Activated CD4-positive, CD25-positive, alpha-beta regulatory T cell treated with anti-CD3 and anti-CD28 coated beads, Interleukin-2, amount 50 U/mL, for 24 hours (primary cell): ENCODE measurements around the gene ESRRB.

Experiments used
- ATAC-seq, 2 donors: fragments of 150-1000 bp; cut with Tn5 transposase; one replicate each; pipeline ENCODE4 v1.10.0; 2021; ENCODE audit warnings: mild to moderate bottlenecking in 1 of 2, moderate library complexity in 1 of 2

Gene ESRRB

DNA sequence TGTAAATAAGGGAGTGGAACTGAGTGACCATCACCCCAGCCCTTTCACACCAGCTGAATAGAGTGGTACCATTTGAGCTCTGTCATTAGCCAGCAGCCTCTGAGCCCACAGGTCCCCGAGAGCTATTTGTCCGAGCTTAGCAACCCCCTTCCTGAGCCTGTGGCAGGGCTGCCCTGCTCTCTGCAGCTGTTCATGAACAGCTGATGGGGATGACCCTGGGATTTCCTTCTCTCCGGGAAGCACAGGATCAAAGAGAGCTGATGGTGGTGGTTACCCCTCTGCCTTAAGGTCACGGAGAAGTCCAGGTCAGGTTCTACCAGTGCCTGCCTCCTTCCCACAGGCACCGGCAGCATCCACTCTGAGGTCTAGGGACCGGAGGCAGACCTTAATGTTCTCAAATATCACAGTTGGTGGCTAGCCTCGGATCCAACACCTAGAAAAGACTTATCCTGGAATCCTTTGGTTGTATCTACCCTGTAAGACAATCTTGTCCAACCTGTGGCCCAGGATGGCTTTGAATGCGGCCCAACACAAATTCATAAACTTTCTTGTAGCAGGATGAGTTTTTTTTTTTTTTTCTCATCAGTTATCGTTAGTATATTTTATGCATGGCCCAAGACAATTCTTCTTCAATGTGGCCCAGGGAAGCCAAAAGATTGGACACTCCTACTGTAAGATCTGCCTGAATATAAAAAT, 81.1 kb downstream of the ESRRB start:
- ATAC-seq: no peak

DNA sequence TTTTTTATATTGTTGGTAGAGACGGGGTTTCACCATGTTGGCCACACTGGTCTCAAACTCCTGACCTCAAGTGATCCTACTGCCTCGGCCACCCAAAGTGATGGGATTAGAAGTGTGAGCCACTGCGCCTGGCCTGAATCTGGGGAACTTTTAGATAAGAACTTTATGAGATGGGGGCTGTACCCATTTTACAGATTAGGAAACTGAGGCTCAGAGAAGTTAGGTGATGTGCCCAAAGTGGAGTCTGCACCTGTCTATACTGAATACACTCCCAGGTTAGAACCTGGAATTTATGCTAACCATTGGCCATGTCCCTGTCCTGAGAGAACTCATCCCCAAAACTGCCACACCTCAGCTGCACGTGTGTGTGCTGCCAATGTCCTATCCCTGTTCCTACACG, 81.9 kb downstream of the ESRRB start:
- ATAC-seq: no peak

DNA sequence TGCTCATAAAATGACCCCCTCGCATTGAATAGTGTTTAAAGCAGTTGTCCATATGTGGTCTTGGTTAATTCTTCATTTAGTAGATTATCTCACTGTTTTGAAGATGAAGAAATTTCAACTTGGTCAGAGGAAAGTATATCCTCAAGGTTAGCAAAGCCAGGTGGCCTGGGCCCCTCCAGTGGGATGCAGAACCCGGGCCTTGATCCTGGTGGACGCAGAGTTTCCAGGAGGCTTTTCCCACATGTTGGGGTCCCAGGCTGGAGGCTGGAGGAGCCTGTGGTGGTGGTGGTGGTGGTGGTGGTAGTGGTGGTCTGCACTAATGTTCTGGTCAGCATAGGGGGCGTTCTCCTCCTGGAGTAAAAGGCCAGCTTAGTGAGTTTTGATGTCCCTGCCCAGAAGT, 85.9 kb downstream of the ESRRB start:
- no peak for ATAC-seq

DNA sequence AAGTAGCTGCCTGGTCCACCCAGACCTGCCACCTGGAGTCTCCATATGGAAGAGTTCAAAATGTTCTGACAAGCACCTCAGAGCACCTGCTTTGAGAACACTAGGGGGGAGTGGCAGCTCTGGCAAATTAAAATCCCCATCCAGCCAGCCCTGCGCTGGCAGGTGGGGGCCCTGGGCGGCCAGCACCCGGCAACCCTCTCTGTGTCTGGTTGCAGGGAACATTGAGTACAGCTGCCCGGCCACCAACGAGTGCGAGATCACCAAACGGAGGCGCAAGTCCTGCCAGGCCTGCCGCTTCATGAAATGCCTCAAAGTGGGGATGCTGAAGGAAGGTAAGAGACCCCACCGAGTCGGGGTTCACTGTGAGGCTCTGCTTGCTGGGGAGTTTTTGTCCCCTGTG, 86.4 kb downstream of the ESRRB start:
- ATAC-seq: no peak

DNA sequence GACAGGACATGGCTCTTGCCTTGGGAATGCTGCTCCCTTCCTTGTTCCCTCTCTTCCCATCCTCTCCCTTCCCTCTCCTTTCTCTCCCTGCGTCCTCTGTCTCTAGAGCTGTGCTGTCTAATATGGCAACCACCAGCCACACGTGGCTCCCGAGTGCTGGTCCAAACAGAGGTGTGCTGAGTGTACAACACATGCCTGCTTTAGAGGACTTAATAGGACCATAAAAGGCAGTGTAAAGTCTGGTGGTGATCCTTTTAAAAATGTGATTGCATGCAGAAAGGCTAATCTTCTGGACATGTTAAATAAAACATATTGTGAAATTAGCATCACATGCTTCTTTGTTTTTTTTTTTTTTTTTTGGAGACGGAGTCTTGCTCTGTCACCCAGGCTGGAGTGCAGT, 87.2 kb downstream of the ESRRB start:
- no peak for ATAC-seq

DNA sequence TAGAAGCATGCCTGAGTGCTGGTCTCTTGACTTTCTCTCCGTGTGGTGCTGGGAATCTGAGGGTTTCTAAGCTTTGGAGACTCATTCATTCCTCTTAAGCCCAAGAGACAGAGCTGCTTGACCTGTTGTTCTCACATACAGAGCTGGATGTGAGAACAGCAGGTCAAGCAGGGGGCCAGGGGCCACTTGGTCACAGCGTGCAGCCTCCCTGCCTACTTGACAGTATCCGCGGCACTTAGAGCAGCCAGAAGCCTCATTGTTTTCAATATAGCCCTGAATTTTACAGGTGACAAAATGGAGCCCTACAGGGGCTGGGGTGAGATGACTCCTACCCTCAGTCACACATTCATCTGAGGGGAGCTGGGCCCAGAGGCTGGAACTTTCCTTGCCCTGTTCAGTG, 88.9 kb downstream of the ESRRB start:
- ATAC-seq: no peak

DNA sequence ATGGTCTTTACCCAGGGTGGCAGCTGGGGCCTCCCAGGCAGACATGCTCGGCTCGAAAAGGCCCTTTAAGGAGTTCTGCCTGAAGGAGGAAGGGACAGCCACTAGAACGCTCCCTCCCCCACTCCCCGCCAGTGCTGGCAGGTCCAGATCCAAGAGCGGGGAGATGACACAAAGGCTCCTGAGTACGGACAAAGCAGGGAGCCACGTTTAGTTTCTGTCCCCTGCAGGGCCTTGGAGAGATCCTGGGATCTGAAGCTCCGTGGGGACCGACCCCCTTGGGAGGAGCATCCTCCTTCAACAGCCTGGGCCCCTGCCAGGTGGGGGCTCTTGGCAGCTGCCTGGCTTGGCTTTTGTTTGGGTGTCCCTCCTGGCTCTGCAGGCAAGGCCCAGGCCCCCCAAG, 89.7 kb downstream of the ESRRB start:
- ATAC-seq: no peak

DNA sequence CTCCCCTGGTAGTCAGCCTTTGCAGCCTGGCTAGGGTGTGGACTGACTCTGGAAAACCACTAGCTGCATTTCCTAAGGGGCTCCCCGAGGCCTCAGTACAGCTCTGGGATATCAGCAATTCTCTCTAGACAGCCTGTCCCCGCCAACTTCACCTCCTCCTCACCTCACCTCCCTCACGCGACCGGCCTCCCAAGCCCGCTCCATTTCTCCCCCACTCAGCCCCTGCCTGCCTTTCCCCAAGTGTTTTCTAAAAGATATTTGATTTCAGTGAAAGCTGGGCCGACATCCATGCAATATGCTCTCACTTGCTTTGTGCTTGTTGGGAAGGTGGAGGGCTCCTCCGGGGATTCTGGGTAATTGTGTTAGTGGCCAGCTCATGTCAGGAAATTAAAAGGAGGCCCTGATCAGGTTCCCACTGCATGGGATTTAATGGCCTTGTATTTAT, 91.8 kb downstream of the ESRRB start:
- ATAC-seq: no peak

DNA sequence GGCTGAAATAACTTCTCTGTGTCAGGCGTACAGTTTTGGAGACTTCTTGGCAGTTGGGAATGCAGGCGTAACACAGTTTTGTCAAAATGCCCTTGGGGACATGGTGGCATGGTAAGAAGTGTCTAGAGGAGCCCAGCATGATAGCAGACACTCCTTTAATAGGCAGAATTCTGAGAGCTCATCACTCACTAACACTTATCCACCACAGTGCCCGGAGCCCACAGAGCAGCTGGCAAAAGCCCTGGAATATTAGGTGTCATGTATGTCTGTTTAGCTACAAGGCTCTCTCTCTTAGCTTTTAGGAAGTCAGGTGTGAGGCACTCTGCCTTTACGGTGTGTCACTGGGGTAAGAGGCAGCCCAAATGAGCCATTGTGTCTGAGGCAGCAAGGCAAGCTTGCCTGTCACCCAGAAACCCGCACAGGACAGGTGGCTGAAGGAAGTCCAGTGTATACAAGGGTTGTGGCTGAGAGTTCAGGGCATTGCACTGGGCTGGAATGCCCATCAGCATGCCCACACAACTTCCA, 96.3 kb downstream of the ESRRB start:
- no peak for ATAC-seq

DNA sequence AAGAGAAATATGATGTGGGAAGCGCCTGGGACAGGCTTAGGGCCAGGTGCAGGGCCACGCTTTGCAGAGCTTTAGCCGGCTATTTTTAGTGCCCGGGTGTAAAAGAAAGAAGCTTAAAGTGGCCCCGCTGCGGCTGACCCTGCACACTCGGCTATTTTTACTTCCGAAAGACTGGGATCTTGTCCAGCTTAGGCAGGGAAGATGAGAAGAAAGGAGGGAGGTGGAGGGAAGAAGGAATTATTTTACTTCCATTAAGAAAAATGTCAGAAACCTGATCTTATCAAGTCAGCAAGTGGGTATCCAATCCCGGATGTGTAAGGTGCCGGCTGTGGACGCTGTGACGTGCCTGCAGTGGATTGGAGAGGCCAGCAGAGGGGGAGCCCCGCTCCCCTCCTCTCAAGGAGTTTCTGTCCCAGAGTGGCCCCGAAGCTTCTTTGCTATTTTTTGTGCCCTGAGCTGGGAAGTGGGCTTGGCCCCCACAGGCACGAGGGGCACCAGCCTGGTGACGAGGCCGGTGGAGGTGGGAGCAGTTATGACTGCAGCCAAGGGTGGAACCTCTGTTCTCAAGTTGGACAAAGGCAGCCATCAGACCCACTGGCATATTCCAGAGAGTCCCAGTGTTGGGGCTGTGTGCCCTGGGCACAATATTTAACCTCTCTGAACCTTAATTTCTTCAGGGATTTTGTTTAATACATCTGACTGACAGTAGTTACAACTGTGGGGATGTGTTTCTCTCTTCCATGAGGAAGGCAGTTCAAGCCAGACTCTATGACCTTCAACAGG, 97.7 kb downstream of the ESRRB start:
- ATAC-seq: no peak

DNA sequence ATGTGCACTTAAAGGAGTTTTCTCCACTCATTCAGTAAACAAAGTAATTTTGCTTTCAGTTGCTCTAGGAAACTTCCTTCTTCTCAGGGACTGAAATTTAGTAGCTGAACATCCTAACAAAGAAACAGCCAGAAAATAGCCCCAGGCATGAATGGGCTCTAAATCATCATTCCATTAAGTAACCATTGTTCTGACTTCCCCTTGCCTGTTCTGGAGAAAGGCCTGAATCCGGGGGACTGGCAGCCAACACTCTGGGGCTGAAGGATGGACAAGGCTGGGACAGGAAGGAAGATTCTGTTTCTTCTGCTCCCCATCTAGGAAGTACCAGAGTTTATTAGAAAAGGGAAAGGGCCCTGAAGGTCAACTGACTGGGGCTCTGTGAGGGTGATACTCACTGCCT, 104.5 kb downstream of the ESRRB start:
- no peak for ATAC-seq

DNA sequence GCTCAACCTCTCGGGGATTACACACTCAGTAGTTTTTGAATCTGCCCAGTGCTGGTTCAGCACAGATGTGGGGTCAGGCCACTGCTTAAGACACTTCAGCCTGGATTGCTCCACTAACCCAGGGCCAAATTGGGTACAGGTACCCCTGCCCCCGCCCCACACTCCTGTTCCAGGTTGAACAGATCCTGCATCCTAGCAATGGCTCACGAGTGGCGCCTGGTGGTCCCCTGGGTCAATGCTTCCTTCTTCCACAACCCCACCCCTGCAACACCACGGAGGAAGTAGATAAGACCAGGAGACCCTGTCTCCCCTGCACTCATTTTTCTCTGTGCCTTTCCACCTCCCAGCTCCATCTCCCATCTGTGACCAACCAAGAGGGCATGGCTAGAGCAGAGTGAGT, 108.4 kb downstream of the ESRRB start:
- no peak for ATAC-seq

DNA sequence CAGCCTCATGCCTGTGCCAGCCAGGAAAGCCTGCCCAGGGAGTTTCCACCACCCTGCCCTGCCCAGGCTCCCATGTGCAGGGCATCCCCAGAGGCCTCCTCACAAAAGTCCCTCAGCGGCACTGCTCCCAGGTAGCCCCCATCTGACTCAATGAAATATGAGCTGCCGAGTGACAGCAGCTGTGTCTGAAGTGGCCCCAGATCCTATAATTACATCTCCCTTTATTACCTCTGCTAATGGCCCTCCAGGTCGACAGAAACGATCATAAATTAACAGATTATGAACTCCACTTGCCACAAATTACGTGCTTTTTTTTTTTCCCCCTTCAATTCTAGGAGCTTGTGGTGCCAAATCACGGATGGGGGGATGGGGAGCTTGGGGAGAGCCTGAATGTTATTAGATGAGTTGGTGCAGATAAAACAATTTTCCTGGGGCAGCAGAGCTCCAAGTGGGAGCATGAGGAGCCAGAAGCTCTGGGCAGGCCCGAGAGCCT, 110.4 kb downstream of the ESRRB start:
- ATAC-seq: no peak

DNA sequence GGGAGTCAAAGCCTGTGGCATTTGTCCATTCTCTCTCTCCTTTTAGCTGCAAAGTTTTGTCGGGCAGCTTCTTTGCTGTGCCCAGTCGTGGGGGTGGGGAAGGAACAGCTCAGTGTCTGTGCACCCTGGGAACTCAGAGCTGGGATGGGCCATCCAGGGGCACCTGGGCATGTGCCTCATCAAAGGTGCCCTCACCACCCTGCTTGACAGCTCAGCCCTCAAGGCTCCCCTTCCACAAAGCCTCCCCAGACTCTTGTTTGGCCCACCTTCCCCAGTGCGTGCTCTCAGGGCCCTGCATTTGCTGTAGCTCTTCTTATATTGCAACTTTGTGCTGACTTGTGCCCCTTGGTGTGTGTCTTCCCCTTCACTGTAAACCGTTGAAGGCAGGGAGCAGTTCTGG, 112.6 kb downstream of the ESRRB start:
- no peak for ATAC-seq

DNA sequence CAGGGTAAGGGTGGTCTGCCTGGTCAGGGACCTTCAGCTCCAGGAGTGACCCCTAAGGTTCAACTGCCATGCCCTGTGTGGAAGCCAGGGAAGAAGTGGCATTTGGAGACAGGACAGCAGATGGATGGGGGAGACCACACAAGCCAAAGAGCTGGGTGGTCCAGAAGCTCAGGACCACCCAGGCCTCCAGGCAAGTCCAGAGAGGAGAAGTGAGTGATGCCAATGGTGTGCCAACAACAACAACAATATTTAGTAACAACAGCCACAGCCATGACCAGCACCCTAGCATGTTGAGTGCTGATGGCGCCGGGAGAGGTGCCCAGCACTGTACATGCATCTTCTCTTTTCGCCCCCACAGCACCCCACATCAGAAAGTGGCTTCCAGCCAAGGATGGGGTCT, 113.7 kb downstream of the ESRRB start:
- ATAC-seq: no peak

DNA sequence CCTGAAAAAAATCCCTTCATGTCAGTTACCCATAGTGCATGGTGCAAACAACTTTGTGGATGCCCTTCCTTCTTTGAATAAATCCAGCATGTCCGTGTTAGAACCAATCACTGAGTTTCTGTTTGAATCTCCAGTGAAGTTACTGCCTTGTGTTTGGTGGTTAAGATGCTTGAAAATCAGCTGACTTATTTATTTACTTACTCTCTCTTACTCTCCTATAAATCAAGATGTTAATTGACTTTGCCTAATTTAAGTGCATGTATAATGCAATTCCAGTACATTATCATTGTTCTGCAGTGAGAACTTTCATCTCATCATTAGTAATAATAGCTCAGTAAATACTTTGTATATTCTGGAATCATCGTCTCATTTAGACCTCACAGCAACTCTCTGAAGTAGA, 114.2 kb downstream of the ESRRB start:
- ATAC-seq: no peak

DNA sequence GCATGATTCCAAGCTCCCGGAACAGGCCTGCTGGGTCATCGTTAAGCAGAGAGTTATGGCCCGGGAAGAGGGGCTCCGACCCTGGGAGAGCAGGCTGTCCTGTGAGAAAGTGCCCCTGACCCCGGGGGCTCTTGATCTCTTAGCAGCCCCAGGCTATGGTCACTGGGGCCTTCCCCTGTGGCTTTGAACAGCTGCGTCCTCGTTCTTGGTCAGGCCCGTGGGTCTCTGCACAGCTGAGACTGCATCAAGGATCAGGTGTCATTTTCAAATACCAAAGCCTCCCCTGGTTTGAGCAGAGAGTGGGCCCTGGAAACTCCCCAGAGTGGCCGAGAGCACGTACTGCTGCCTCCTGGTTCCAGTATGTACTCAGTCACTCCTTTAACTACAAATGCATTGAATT, 114.8 kb downstream of the ESRRB start:
- no peak for ATAC-seq

DNA sequence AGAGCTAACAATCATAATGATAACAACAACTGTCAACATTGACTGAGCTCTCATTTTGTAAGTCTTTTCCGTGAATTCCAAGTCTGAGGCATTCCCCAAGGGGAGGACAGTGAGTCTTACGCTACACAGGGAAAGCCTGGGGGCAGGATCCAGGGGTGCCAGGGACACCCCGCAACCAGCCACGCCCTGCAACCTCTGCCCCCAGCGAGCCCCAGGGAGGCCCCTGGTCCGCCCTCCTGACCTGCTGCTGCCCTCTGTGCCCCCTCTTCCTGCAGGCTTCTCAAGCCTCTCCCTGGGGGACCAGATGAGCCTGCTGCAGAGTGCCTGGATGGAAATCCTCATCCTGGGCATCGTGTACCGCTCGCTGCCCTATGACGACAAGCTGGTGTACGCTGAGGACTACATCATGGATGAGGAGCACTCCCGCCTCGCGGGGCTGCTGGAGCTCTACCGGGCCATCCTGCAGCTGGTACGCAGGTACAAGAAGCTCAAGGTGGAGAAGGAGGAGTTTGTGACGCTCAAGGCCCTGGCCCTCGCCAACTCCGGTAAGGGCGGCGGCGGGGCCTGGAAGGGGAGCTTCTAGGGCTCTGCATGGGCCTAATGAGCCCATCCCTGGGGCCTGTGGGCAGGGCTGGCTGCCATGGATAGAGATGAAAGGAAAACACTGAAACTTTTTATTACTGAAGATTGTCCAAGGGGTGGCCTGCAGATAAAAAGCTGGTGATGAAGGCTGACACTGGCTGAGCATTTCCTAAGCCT, 115.4 kb downstream of the ESRRB start:
- ATAC-seq: no peak

DNA sequence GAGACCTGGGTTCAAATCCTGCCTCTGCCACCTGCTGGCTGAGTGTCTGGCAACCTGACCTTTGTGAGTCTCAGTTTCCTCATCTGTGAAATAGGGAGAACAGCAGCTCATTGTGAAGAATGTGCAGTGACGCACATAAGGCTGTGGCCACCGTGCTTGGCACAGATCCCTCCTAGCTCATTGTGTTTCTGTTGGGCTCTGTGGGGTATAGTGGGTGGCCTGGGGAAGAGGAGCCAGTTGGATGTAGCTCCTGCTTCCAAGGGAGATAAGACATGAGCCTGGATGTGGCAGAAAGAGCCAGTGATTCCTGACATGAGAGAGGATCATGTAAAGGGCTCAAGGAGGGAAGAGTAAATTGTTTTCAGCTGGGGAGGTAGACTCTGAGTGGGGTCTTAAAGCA, 120.0 kb downstream of the ESRRB start:
- ATAC-seq: no peak

DNA sequence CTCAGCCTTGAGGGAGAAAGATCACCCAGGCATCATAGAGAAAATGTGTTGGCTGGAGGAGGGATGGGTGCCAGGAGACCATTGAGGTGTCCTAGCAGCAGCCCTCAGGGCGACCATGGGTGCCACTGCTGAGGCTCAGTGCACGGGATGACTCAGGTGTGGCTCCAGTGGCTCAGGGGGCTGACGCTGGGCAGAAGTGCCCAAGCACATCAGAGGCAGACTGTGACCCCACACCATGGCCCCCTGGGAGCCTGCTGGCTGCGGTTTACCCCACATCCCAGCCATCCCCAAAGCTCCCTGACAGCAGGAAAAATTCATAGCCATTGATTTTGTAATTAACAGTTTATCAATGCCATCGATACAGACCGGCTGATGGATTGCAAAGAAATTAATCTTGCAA, 120.7 kb downstream of the ESRRB start:
- no peak for ATAC-seq

DNA sequence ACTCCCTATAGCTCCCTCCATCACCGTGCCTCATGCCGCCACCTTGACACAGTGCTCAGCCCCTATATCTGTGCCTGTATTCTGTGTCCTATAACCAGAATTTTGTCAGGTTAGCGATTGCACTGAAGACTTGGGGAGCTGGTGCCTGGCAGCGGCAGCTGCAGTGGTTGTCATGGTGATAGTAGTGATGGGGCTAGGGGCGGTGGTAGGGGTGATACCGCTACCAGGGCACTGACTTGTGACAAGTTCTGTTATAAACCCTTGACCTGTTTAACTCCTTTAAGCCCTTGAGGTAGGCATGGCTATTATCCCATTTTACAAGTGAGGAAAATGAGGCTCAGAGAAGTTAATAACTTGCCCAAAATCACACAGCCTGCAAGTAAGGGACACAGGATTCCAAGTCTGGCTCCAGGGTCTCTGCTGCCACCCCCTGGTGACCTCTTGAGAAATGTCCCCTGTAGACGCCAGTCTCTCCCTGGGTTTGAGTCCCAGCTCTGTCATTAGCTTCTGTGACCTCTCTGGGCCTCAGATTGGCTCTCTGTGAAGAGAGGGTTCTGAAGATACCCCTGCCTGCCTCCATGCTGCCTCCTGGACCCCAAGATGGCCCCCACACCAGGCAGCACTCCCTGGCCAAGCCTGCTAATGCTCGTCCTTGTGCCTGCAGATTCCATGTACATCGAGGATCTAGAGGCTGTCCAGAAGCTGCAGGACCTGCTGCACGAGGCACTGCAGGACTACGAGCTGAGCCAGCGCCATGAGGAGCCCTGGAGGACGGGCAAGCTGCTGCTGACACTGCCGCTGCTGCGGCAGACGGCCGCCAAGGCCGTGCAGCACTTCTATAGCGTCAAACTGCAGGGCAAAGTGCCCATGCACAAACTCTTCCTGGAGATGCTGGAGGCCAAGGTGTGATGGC, 121.9 kb downstream of the ESRRB start:
- ATAC-seq: no peak

DNA sequence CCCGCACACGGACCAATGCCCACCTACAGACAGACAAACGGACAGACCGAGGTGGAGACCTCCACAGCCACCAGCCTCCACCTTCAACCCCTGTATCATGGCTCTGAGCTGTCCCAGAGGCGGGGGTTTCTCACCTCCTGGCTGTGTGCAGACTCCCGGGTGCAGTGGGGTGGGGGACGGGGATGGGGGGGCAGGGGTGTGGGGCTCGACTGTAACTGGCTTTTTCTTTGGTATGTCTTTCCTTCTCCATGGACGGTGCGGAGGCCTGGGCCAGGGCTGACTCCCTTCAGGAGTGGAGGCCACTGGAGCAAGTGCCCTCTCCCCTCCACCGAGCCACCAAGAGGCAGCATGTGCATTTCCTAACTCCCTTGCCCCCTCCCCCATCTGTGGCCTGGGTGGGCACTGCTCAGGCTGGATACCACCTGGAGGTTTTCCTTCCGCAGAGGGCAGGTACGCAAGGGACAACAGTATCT, 122.6 kb downstream of the ESRRB start:
- ATAC-seq: no peak
